ENCODE measurements around the gene MTX2.

Gene MTX2

DNA sequence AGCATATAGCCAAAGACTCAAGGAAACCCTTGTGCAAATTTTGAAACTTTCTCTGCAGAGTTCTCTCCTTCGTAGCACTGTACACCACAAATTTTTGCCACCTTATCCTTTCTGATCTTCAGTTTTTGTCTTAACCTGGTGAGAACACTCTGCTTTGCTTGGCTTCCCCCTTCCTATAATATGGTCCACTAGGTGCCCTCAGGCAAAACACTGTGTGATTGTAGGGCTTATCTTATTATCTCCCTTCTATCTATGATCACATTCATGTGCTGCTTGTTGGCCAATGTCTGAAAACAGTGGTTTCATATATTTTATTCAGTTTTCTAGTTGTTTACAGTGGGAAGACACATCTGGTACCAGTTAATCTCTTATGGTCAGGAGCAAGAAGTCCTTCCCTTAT, 111.1 kb downstream of the MTX2 start:
- no peak for DNase-seq (ENCODE audit: low spot score)

DNA sequence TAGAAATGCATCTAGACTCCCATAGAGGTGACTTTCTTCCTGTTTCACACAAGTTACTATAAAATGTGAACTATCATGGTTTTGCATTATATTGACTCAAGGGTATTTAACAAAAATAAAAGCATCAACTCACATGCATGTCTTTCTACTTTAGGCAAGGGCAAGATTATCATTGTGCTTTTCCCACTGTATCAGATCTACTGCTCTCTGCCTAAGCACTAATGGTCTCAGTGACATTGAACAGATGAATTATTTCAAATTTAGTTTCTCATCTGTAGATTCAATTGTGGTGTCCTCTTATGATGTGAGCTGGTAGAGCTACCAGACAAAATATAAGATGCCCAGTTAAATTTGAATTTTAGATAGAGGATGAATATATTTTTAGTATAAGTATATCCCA, 113.9 kb downstream of the MTX2 start:
- no peak for DNase-seq (ENCODE audit: low spot score)

DNA sequence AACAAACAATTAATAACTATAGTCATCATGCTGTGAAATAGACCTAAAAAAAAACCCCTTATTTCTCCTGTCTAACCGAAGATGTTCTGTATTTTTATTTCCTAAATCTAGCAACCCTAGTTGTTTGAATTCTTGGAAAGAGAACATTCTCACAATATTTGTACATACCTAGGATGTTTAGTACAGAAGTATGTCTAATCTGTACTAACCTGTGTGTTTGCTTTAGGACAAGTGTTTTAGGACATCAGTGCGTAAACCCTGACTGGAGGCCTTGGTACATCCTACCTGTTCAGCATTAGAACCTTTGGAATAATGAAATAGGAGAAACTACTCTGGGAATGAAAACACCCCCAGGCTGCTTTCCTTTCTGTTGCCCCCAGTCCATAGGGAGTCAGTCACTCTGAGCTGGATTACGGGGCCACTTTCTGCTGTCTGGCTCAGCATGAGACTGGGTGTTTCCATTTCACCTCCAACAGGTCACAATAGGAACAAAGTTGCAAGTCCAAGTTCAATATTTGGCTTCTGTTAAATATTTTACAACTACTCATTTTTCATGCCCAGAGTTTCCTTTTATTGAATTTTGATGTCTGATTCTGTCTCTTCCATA, 114.7 kb downstream of the MTX2 start:
- no peak for DNase-seq (ENCODE audit: low spot score)

DNA sequence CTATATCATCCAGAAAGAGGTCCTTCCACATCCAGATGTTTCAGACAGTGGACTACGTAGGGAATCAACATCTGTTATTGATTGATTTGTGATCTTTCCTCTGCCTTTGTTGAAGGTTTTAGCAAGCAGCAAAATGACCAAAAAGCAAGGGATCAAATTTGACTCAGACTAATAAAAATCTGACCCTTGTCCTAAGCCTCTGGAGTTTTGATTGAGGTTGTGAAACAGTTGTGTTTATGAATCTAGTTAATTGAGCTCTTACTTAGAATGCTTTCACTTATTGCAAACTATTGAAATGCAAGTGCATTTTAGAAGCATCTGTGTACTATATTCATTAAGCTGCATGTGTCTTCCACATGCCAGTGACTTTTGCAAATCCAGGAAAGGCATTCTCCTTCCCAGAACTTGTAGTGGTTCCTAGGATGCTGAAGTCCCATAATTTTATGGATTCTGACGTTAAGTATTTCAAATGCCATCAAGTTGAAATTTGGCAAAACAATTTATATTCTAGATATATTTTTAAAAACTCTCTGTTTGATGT, 116.0 kb downstream of the MTX2 start:
- DNase-seq (ENCODE audit: low spot score) = no peak

GRCh38 chr2:176385838-176386237, 116.6 kb downstream of the MTX2 start:
- DNase-seq (ENCODE audit: low spot score) = no peak
